ENCODE results near the gene CDK6.

- TF ChIP-seq CTCF (IDR thresholded peaks at IDR 0.05 in 4 of 5, conservative IDR thresholded peaks at IDR 0.05 in 1 of 5) (no peak), POLR2A (IDR thresholded peaks at IDR 0.05) (no peak)
Observed at GRCh38 chr7:92761391-92762097, 74.8 kb downstream of the CDK6 start.
